Fibroblast of skin of left quadriceps (primary cell): ENCODE results near the gene ELAPOR1.

Experiments
- DNase-seq, 2 experiments: peaks; one replicate each; pipeline ENCODE4 v3.0.0-alpha.2; 2013; ENCODE audit warnings: low read depth in 2 of 2

ELAPOR1 gene

GRCh38 chr1:109094871-109095270 is 19.0 kb upstream of the ELAPOR1 start:
- DNase-seq, result no peak

DNA sequence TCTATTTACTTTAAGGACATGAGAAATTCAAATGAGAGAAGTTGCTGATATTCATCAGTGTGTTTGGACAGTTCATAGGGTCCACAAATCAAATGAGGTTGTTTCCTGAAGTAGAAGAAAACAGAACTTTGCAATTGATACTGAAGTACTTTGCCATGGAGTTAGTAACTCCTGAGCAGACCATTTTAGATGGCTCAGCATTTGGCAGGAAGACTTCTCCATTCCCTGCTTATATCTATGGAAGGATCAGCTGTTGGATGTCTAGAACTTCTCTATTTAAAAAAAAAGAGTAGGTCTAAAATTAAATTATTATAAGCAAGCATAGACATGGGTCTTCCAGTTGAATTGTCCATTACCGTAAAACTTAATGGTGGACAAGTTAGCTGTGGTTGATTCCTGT is 18.3 kb upstream of the ELAPOR1 start:
- no peak for DNase-seq

GRCh38 chr1:109096120-109096519 is 17.8 kb upstream of the ELAPOR1 start:
- DNase-seq, result no peak

DNA sequence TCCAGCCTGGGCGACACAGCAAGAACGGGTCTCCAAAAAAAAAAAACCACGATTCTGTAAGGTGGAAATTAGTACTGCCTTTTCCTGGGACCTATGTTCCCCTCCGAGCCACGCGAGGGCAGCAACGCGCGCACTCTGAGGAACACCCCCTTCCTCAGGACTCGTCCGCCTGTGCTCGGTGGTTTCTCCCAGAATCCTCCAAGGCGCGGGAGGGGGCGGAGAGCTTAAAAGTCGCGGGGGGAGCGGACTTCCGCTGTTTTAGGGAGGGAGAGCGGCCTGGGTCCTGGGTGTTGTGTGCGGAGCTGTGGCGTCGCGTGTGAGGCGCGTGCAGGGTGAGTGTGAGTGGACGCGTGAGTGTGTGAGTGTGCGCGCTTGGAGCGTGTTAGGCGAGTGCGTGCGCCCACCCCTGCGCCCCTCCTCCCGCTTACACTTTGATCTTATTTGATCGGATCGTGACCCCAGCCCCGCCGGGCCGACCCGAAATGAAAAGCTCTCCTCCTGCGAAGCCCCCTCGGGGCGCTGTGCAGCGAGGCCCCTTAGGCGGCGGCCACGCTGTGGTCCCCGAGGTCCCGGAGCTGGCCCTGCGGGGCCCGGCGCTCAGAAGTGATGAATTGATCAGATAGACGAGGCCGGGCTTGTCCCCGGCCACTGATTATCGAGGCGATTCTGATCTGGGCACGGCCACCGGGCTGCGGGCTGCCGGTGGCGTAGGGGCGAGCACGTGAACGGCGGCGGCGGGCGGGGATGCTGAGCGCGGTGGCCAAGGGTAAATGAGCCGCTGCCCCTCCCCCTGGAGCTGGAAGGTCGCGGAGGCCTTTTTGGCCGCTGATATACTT is 13.8 kb upstream of the ELAPOR1 start:
- DNase-seq, result peak; percentile 95 to 96

- no peak for DNase-seq
Measured at GRCh38 chr1:109104364-109105151, 9.4 kb upstream of the ELAPOR1 start.

DNA sequence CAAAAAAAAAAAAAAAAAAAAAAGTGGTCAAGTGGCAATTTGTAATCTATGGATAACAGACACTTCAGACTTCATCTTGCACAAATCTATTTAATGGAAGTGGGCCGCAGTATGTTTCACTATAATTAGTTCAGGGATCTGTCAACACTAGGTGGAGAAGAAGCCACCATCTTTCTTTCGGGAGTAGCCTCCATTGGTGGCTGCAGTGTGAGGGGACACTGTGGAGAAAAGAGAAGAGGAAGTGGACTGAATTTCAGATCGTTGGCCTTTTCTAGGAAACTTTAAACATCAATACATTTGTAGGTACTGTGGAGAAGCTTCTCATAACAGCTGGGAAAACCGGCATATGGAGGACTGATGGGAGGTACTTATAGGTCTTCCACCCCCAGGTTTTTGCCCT is 8.0 kb upstream of the ELAPOR1 start:
- DNase-seq, result no peak

GRCh38 chr1:109107785-109108184 is 6.1 kb upstream of the ELAPOR1 start:
- DNase-seq, result no peak

DNA sequence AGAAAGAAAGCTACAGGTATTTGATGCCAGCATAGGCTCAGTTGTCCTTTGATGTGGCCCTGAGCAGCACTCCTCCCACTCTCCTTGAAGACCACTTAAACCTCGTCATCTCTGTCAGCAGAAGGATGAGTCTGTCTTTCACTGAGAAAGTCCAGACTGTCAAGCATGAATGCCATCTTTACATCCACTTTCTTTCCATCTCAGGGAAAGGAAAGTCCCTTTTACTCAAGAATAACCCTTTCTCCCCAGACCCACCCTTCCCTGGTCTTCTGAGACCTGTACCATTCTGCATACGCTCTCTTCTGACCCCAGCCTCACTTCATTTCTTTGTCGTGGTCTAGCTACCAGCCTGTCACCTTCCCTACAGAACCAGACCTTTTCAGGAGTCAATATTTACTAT is 4.0 kb upstream of the ELAPOR1 start:
- no peak for DNase-seq

- DNase-seq, result no peak
Measured at GRCh38 chr1:109111386-109112055, 2.4 kb upstream of the ELAPOR1 start.

- DNase-seq, result no peak
Measured at GRCh38 chr1:109112056-109112651, 1.8 kb upstream of the ELAPOR1 start.

DNA sequence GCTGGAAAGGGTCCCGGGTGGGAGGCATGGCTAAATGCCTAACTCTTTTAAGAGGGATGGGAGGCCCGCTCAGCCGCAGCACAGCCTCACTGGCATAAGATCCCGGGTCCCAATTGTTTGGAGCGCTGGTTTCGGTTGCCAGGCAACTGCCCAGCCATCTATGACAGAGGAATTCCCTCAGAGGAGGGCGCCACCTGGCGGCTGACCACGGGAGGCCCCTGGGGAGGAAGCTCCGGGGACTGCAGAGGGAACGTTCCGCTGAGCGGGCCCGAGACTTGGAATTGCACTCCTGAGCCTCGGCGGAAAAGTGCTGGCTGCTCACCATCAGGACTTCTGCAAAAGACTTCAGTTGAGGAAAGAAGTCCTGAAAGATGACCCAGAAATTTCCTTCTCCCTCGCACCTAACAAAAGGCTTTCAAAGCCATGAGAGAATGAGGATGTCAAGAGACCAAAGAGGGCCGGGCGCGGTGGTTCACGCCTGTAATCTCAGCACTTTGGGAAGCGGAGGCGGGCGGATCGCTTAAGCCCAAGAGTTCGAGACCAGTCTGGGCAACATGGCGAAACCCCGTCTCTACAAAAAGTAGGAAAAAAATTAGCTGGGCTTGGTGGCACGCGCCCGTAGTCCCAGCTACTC is 1.1 kb upstream of the ELAPOR1 start:
- DNase-seq, result peak; percentile 63 to 73

GRCh38 chr1:109114342-109114674 is 393 bp downstream of the ELAPOR1 start:
- DNase-seq, result no peak

DNA sequence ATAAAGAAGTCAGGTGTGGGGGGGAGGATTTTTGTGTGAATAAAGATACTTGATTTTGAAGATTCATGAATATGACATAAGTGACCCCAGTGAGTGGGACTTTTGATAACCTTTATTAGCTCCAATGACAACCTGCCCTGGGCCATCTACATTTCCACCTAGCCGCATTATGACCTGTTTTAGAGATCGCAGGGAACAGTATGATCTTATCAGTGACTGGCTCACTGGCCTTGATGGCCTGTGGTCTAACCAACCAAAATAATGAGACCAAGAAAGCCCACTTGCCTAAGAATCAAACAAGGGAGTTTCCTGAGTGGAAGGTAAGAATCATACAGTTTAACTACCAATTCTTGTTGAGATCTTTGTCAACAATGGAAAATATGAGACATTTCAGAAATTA is 1.8 kb downstream of the ELAPOR1 start:
- no peak for DNase-seq

GRCh38 chr1:109116286-109116685 is 2.4 kb downstream of the ELAPOR1 start:
- no peak for DNase-seq

DNA sequence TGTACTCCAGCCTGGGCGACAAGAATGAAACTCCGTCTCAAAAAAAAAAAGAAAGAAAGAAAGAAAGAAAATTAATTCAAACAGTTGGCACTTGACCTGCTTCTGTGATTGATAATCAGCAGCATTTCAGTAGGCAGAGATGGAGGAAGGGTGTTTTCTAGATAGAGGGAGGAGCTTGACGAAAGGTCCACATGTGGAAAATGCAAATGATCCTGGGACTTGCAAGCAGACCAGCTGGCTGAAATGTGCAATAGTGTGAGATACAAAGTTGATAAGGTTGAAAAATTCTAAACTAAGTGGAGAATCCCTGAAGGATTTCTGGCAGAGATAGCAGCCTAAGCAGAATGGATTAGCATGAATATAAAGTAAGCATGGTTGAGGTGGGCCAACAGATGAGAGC is 4.2 kb downstream of the ELAPOR1 start:
- no peak for DNase-seq

GRCh38 chr1:109120356-109120755 is 6.4 kb downstream of the ELAPOR1 start:
- DNase-seq, result no peak

DNA sequence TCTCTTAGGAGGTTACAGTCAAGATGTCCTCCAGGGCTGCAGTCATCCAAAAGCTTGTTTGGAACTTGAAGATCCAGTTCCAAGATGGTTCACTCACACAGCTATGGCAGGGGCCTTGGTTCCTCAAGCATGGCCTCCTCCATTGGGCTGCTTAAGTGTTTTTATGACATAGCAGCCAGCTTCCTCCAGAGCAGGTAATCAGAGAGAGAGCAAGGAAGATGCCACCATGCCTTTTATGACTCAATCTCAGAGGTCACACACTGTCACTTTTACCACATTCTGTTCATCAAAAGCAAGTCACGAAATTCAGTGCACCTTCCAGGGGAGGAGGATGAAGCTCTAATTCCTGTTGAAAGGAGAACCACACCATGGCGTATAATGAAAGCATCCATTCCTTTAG is 17.1 kb downstream of the ELAPOR1 start:
- no peak for DNase-seq

- DNase-seq, result no peak
Measured at GRCh38 chr1:109131800-109132199, 17.9 kb downstream of the ELAPOR1 start.

DNA sequence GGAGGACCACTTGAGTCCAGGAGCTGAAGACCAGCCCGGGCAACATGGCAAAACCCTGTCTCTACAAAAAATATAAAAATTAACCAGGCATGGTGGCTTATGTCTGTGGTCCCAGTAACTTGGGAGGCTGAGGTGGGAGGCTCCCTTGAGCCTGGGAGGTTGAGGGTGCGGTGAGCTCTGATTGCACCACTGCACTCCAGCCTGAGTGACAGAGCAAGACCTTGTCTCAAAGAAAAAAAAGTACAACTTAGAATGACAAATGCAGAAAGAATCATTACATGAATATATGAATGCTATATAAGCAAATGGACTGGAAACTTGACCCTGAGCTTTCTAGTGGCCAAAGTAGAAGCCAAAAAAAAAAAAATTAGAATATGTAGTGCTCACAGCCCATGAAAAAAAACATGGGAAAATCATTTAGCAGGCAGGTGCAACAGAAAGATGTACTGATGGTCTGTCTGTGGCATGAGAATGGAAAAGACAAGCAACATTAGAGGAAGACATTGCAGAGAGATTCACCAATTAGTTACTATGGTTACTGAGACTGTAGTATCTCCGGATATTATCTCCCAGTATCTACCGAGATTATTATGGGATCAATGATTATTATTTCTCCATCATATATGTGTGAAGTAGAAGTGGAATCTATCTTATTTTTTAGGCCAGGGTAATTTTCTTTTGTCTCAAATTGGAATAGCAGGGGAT is 19.2 kb downstream of the ELAPOR1 start:
- DNase-seq, result no peak

DNA sequence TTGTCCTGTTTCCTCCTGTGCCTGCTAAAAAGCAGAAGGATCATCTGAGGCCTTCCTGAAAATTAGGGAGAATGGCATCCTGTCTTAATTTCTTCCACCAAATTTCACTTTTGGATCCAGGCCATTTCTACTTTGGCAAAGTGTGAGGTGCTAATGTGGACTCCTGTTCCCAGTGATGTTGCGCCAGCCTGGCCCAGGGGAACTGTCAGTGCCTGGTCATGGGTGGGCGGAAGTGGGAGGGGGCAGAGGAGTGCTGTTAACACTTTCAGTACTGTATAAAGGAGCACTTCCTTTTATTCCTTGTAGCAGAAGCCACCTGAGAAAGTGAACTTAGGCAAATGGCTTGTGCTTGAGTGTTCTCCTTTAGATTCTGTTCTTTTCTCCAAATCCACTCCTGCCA is 19.9 kb downstream of the ELAPOR1 start:
- DNase-seq, result no peak

GRCh38 chr1:109134423-109134822 is 20.5 kb downstream of the ELAPOR1 start:
- DNase-seq, result no peak
